SK-N-SH (cell line): ENCODE measurements around the gene ZBTB38. TPM values are rescaled to one million over a fixed set of nuclear protein-coding genes. Genes with fewer than 3 reads are reported as not detected.

Experiments used
- CTCF ChIA-PET: fragments of 300-600, 350-600 bp; formaldehyde crosslinking; extraction: SDS; loops from one replicate; lab custom pipeline; 2021; lab: Yijun Ruan, JAX
- POLR2A ChIA-PET: fragments of 350-600 bp; sonication (Branson Sonifier 250); formaldehyde crosslinking; extraction: SDS; loops from one replicate; lab custom pipeline; 2020; ENCODE audit warnings: antibody characterized with exemption, inconsistent platforms; lab: Yijun Ruan, JAX
- DNase-seq: peaks from one replicate; pipeline ENCODE4 v3.0.0; 2012
- H2AFZ ChIP-seq: fragments of 200-600 bp; sonication (generic); 2 replicates; pipeline ENCODE4 v1.8.1; 2016; ENCODE audit warnings: antibody characterized with exemption, mild to moderate bottlenecking, low read depth
- H3F3A ChIP-seq: fragments of 200-600 bp; sonication (generic); replicated peaks from 2 replicates; pipeline ENCODE3; 2016; ENCODE audit warnings: antibody characterized with exemption, mild to moderate bottlenecking; ENCODE audit not compliant: insufficient read depth
- H3K27ac ChIP-seq, 2 experiments: fragments of 200-500 bp in 1 of 2; fragments of 200-600 bp in 1 of 2; sonication (Bioruptor generic) in 1 of 2; sonication (generic), shearing (Covaris generic) in 1 of 2; 2 replicates each; pipeline versions ENCODE4 v1.5.1 to v1.6.1; 2014 to 2016; ENCODE audit warnings: low read depth in 2 of 2, inconsistent platforms in 1 of 2, low read length in 1 of 2, mild to moderate bottlenecking in 1 of 2, mixed read lengths in 1 of 2
- H3K27me3 ChIP-seq: fragments of 200-600 bp; sonication (generic), shearing (Covaris generic); 2 replicates; pipeline ENCODE4 v1.6.1; 2016; ENCODE audit warnings: mixed run types; ENCODE audit not compliant: insufficient read depth
- H3K36me3 ChIP-seq, 2 experiments: fragments of 200-500 bp in 1 of 2; fragments of 200-600 bp in 1 of 2; sonication (Bioruptor generic) in 1 of 2; sonication (generic) in 1 of 2; replicated peaks in 1 of 2; 2 replicates each; pipeline versions ENCODE3 to v1.5.1; 2014 to 2016; ENCODE audit warnings: low read length in 1 of 2, mild to moderate bottlenecking in 1 of 2; ENCODE audit not compliant: insufficient read depth in 2 of 2, control insufficient read depth in 1 of 2
- H3K4me1 ChIP-seq, 2 experiments: fragments of 200-500 bp in 1 of 2; fragments of 200-600 bp in 1 of 2; sonication (Bioruptor generic) in 1 of 2; sonication (generic), shearing (Covaris generic) in 1 of 2; 2 replicates each; pipeline versions ENCODE4 v1.5.1 to v1.6.1; 2014 to 2016; ENCODE audit warnings: low read depth in 1 of 2, low read length in 1 of 2, mixed run types in 1 of 2; ENCODE audit not compliant: insufficient read depth in 2 of 2, control insufficient read depth in 1 of 2
- H3K4me2 ChIP-seq: fragments of 200-600 bp; sonication (generic), shearing (Covaris generic); 2 replicates; pipeline ENCODE4 v1.6.1; 2017; ENCODE audit warnings: mixed run types
- H3K4me3 ChIP-seq, 2 experiments: fragments of 200-500 bp in 1 of 2; fragments of 200-600 bp in 1 of 2; sonication (Bioruptor generic) in 1 of 2; sonication (generic), shearing (Covaris generic) in 1 of 2; 2 replicates each; pipeline versions ENCODE4 v1.5.1 to v1.8.1; 2014 to 2016; ENCODE audit warnings: low read depth in 2 of 2, inconsistent platforms in 1 of 2, low read length in 1 of 2, mild to moderate bottlenecking in 1 of 2, mixed read lengths in 1 of 2, moderate library complexity in 1 of 2
- H3K79me2 ChIP-seq: fragments of 200-600 bp; sonication (generic); 2 replicates; pipeline ENCODE4 v1.8.1; 2017; ENCODE audit warnings: mild to moderate bottlenecking; ENCODE audit not compliant: insufficient read depth
- H3K9ac ChIP-seq: fragments of 200-600 bp; sonication (generic); 2 replicates; pipeline ENCODE4 v1.6.1; 2017; ENCODE audit warnings: mixed run types
- H3K9me2 ChIP-seq: fragments of 200-600 bp; sonication (generic); 2 replicates; pipeline ENCODE4 v1.6.1; 2017; ENCODE audit warnings: mixed run types
- H3K9me3 ChIP-seq: fragments of 200-600 bp; sonication (generic); 2 replicates; pipeline ENCODE4 v1.6.1; 2017; ENCODE audit warnings: mixed run types, mild to moderate bottlenecking, moderate library complexity
- H4K20me1 ChIP-seq: fragments of 200-600 bp; sonication (generic); 2 replicates; pipeline ENCODE4 v1.6.1; 2017; ENCODE audit warnings: mild to moderate bottlenecking, mixed run types; ENCODE audit not compliant: insufficient read depth
- CTCF ChIP-seq: fragments of 200-600 bp; sonication (generic); IDR thresholded peaks from 2 replicates; pipeline ENCODE4 v1.6.1; 2017; ENCODE audit warnings: antibody characterized with exemption, mild to moderate bottlenecking, moderate library complexity
- GABPA ChIP-seq: IDR thresholded peaks from 2 replicates; pipeline ENCODE4 v1.4.0; 2012; ENCODE audit warnings: low read depth, mild to moderate bottlenecking
- IRF3 ChIP-seq: fragments of 150-350 bp; IDR thresholded peaks from 2 replicates; pipeline ENCODE4 v1.6.1; 2016; ENCODE audit warnings: mild to moderate bottlenecking, low read depth, low read length
- MAX ChIP-seq: IDR thresholded peaks from 2 replicates; pipeline ENCODE4 v1.4.0; 2012; ENCODE audit warnings: low read depth
- MXI1 ChIP-seq: IDR thresholded peaks from 2 replicates; pipeline ENCODE4 v1.6.1; 2012; ENCODE audit warnings: mild to moderate bottlenecking, low read depth, low read length, improper control_type of control experiment
- NFIC ChIP-seq: IDR thresholded peaks from 2 replicates; pipeline ENCODE4 v1.4.0; 2012; ENCODE audit warnings: borderline replicate concordance
- POLR2AphosphoS5 ChIP-seq: IDR thresholded peaks from 2 replicates; pipeline ENCODE4 v1.6.1; 2012; ENCODE audit warnings: low read depth, low read length
- RFX5 ChIP-seq: IDR thresholded peaks from 2 replicates; pipeline ENCODE4 v1.6.1; 2012; ENCODE audit warnings: mild to moderate bottlenecking, improper control_type of control experiment, low read length
- RXRA ChIP-seq: IDR thresholded peaks from 2 replicates; pipeline ENCODE4 v1.4.0; 2012; ENCODE audit warnings: low read depth, mild to moderate bottlenecking, borderline replicate concordance
- TCF12 ChIP-seq: IDR thresholded peaks from 2 replicates; pipeline ENCODE4 v1.4.0; 2012
- TEAD4 ChIP-seq: IDR thresholded peaks from 2 replicates; pipeline ENCODE4 v1.4.0; 2012; ENCODE audit warnings: mild to moderate bottlenecking, borderline replicate concordance; ENCODE audit not compliant: insufficient read depth
- WGBS: methylation state at CpG from one replicate; pipeline ENCODE4 v1.1.6; 2017; ENCODE audit warnings: low lambda C conversion rate; 5-methylcytosine and 5-hydroxymethylcytosine counted together
- polyA plus RNA-seq, 3 experiments: library from polyadenylated mRNA; depleted of rRNA; stranded (reverse); fragments of >200 nt; gene quantifications; 2 replicates each; pipeline ENCODE4 v1.2.3, GENCODE V29; 2012
- TF ChIP-seq, protein P1 (sequence below): IDR thresholded peaks from 2 replicates; pipeline ENCODE4; 2012
- TF ChIP-seq, protein P2 (sequence below): IDR thresholded peaks from 2 replicates; pipeline ENCODE4 v1.4.0; 2012; ENCODE audit warnings: low read depth, borderline replicate concordance
- TF ChIP-seq, protein P3 (sequence below): IDR thresholded peaks from 2 replicates; pipeline ENCODE4 v1.4.0; 2012; ENCODE audit warnings: low read depth, borderline replicate concordance

Gene ZBTB38
- polyA plus RNA-seq, 1 of the 3 experiments (the other 2 are of a cell fraction): 10.1 TPM

DNA sequence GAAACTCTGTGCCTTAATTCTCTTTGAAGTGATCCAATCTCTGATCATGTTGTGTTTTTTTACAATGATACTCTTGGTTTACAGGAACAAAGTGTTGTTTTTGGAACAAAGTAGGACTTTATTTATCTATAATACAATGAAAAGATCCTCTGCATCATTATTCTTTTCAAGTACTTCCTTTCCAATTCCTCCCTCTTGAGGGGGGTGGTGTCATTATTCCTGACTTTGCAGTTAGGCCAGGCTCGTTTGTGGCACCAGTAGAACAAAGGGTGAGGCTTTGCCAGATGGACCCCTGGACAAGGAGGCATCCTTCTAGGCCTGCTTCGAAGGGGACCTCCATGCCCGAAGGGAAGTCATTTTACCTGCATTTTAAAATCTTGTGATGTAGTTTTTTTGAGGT lies 41.7 kb upstream of the ZBTB38 start:
- WGBS: 77% methylated on average over 3 of the region's 3 CpGs
- no peaks in the 10 kb centered on the region for H3K9me2 ChIP-seq
- CTCF ChIA-PET: interaction anchor here (4.2 kb wide), 1 partner anchor 14 kb away, joined by 17 read pairs; no protein-coding TSS in a partner anchor
- no peaks in the 10 kb centered on the region for H4K20me1 ChIP-seq
- peaks cover 5 to 7% of the 10 kb centered on the region in 2 experiments; a peak in 3 of 4 replicates for H3K4me1 ChIP-seq
- POLR2A ChIA-PET: no interaction called here
- no peak overlapping the region for H3K4me2 ChIP-seq
- H3K27ac ChIP-seq: no peak overlapping the region
- TF ChIP-seq CTCF: no peak
- no peak for TF ChIP-seq MXI1
- TF ChIP-seq, protein P1, sequence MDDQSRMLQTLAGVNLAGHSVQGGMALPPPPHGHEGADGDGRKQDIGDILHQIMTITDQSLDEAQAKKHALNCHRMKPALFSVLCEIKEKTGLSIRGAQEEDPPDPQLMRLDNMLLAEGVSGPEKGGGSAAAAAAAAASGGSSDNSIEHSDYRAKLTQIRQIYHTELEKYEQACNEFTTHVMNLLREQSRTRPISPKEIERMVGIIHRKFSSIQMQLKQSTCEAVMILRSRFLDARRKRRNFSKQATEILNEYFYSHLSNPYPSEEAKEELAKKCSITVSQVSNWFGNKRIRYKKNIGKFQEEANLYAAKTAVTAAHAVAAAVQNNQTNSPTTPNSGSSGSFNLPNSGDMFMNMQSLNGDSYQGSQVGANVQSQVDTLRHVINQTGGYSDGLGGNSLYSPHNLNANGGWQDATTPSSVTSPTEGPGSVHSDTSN: no peak
- no peaks in the 10 kb centered on the region for H3K79me2 ChIP-seq
- DNase-seq: no peak
- no peaks in the 10 kb centered on the region for H3K9me3 ChIP-seq
- no peak overlapping the region for H3K4me3 ChIP-seq
- H3K9ac ChIP-seq: no peak overlapping the region
- no peaks in the 10 kb centered on the region for H3K27me3 ChIP-seq
- H2AFZ ChIP-seq: peak overlapping the region; percentile 11; the same call in 1 of the 2 replicates
- H3F3A ChIP-seq: peaks cover 5% of the 10 kb centered on the region
- no peaks in the 10 kb centered on the region for H3K36me3 ChIP-seq

DNA sequence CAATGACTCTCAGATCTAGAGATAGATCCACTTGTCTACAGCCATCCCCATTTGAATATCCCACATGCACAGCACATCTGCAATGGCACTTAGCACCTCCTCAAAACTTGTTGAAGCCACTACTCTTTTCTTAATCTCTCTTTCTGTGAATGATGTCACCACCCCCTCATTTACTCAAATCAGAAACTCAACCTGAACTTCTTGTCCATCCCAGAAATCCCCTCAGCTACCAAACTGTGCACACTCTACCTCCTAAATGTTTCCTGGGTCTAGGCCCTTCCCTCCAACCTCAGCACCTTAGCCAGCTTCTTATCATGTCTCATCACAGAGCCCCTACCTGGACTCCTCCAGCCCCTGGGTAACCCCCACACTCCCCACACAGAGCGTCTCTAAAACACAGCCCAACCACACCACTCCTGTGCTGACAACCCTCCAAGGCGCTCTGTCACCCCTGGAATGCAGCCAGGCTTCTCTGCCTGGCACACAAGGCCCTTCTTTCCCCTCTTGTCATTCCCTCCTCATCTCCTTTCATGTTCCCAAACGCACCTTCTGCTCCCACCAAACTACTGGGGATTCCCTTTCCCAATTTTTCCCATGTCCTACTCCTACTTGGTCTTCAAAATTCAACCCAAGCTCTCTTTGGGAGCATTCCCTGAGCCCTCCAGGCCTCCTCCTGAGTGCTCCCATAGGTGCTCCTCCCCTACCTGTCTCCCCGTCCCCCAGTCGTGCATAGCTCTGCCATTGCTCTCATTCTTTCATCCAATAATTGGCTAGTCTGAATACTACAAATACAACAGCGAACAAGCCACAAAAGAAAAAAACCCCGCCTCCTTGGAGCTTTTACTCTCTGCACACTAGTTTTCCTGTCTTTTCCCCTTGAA lies 39.8 kb upstream of the ZBTB38 start:
- POLR2A ChIA-PET: no interaction called here
- no peak for DNase-seq
- Histone ChIP-seq H3K4me2 (no peak overlapping the region), H3K27me3 (no peaks in the 10 kb centered on the region), H3K9ac (no peak overlapping the region), H3F3A (peaks cover 19% of the 10 kb centered on the region), H2AFZ (no peak overlapping the region), H3K27ac (no peak overlapping the region), H3K9me3 (no peaks in the 10 kb centered on the region), H3K4me1 (peaks cover 5 to 18% of the 10 kb centered on the region in 2 experiments; a peak in 3 of 4 replicates), H3K4me3 (no peak overlapping the region), H3K9me2 (no peaks in the 10 kb centered on the region), H4K20me1 (no peaks in the 10 kb centered on the region), H3K79me2 (no peaks in the 10 kb centered on the region), H3K36me3 (no peaks in the 10 kb centered on the region)
- 86% methylated on average over 7 of the region's 7 CpGs for WGBS
- CTCF ChIA-PET: interaction anchor here (0.8 to 4.2 kb wide), 3 partner anchors 16 to 124 kb away, joined by 3 to 17 read pairs (median 3); no protein-coding TSS in a partner anchor
- TF ChIP-seq RFX5 (no peak), TCF12 (no peak), TEAD4 (no peak), RXRA (no peak), POLR2AphosphoS5 (no peak), NFIC (no peak), MAX (no peak), GABPA (no peak), IRF3 (no peak), CTCF (no peak)
- TF ChIP-seq, protein P2, sequence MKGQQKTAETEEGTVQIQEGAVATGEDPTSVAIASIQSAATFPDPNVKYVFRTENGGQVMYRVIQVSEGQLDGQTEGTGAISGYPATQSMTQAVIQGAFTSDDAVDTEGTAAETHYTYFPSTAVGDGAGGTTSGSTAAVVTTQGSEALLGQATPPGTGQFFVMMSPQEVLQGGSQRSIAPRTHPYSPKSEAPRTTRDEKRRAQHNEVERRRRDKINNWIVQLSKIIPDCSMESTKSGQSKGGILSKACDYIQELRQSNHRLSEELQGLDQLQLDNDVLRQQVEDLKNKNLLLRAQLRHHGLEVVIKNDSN: no peak
- TF ChIP-seq, protein P3, sequence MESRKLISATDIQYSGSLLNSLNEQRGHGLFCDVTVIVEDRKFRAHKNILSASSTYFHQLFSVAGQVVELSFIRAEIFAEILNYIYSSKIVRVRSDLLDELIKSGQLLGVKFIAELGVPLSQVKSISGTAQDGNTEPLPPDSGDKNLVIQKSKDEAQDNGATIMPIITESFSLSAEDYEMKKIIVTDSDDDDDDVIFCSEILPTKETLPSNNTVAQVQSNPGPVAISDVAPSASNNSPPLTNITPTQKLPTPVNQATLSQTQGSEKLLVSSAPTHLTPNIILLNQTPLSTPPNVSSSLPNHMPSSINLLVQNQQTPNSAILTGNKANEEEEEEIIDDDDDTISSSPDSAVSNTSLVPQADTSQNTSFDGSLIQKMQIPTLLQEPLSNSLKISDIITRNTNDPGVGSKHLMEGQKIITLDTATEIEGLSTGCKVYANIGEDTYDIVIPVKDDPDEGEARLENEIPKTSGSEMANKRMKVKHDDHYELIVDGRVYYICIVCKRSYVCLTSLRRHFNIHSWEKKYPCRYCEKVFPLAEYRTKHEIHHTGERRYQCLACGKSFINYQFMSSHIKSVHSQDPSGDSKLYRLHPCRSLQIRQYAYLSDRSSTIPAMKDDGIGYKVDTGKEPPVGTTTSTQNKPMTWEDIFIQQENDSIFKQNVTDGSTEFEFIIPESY: no peak
